NCI-H2081 (cell line): Measurements from ENCODE around the gene SLC39A2.
A peak's percentile ranks its signal among the peaks of the same experiment; 100 is the strongest.
"Not testable (repeated sequence)": the region's sequence is repeated elsewhere in the genome, so short reads cannot be mapped to it uniquely, and the experiment has no call there.

Experiments used
- DNase-seq, 2 experiments: peaks; one replicate each; lab custom pipeline; 2025; lab: John Stamatoyannopoulos, UW

SLC39A2 gene

GRCh38 chr14:20997115-20997514, 2.0 kb upstream of the SLC39A2 start:
- no peak for DNase-seq

DNA sequence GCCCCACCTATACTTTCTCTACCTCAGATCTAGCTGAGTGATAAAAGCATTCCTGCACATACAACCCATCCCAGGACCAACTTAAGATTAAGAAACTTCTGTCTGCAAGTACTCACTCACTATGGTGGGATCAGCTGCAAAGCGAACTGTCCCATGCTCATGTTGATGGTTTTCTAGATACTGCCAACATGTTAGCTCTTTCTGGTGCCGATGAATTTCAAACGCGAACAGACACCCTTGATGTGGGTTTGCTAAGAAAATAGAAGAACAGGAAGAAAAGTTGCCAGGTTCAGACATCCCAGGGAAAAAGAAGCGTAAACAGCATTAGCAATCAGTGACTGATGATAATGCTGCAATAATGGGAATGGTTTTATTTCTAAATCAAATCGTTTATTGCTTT, 1.5 kb upstream of the SLC39A2 start:
- DNase-seq, result no peak

- DNase-seq, result no peak
Measured at GRCh38 chr14:20998139-20998538, 954 bp upstream of the SLC39A2 start.

GRCh38 chr14:20999591-20999990, 498 bp downstream of the SLC39A2 start:
- DNase-seq, result no peak

DNA sequence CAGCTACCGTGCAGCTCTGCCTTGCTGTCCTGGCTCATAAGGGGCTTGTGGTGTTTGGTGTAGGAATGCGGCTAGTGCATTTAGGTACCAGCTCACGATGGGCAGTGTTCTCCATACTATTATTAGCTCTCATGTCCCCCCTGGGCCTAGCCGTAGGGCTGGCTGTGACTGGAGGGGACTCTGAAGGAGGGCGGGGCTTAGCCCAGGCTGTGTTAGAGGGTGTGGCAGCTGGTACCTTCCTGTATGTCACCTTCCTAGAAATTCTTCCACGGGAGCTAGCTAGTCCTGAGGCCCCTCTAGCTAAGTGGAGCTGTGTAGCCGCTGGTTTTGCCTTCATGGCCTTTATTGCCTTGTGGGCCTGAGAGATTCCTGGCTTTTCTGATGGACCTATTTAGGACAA, 2.1 kb downstream of the SLC39A2 start:
- no peak for DNase-seq

- DNase-seq, result no peak
Measured at GRCh38 chr14:21003788-21004346, 4.8 kb downstream of the SLC39A2 start.

DNA sequence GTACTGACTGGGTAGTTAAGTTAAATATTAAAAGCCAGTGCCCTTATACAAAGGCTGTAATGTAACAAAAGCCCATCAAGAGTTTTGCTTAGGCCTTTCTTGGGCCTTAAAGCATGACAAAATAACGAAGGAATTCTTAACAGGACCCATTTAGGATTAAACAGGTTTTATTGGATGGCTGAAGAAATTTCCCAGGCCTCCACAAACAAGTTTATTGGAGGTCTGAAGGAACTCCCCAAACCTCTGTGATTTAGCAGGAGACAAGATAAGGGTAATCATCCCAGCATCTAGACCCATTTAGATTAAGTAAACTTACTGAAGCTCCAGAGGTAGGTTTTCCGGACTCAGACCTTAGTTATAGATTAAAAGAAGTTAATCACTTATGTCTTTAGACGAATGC, 10.6 kb downstream of the SLC39A2 start:
- DNase-seq, result not testable (repeated sequence)

- no peak for DNase-seq
Measured at GRCh38 chr14:21011136-21011535, 12.0 kb downstream of the SLC39A2 start.

DNA sequence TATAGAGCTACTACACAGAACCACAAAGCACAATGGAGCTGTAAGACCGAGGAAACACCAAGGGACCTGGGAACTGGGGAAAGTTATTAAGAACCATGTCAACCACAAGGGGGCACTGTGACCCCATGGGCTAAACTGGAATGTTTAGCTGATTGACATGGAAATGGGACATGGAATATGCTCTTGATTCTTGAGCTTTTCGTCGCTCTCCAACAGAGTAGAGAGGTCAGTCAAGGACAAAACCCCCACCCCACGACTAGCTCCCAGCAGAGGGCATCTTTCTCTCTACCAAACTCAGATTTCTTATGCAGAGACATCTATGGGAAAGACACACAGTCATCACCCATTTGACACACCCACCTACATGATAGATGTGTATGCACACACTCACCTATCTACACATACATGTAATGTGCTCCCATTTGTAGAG, 15.7 kb downstream of the SLC39A2 start:
- peak; percentile 71 to 83 for DNase-seq

DNA sequence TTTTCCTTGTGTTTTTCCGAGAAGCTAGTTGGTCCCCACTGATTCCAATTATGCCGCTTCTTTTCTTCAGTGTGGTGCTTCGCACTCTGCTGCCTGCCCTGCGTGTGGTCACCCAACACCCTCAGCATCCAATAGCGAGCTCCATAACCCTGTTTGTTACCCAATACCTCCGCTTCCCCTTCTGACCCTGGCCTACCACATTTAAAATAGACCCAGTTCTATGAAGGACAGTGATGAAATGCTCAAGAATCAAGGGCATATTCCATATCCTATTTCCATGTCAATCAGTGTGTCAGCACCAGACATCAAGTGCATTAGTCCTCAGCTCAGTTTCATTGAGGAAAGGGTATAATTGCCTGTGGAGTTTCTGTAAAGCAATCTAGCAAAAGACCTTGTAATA, 16.2 kb downstream of the SLC39A2 start:
- no peak for DNase-seq

DNA sequence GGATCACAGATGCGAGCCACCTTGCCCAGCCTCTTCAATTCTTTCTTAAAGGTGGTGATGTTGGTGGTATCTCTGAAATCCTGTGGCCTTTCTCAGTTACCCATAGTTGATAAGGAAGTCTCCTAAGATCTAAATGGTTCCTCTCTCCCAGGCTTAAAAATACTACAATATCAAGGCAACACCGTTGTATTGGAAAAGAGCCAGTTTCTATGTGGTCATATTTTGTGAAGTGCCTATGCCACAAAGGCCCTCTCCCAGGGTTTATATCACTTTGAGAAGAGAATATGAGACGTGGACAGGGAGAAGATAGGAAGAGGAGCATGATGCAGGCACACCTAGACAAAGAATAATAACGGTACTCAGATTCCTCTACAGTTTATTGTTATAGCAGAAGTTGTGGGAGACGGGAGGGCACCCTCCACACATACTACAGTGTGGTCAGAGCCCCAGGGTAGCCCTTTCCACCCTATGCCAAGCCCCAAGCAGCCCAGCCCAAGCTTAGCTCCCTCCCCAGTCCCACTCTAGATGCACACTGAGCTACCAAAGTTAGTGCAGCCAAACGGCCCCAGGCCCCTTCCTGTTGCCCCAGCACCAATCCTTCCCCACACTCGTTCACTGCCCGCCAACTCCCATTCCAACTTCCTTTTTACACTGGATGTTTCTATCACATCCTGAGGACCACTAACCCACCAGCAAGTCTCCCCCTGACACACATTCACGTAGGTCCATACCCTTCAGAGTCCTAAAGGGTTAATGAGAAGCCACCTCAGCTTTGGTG, 17.5 kb downstream of the SLC39A2 start:
- DNase-seq, result no peak

GRCh38 chr14:21017528-21018245, 18.6 kb downstream of the SLC39A2 start:
- no peak for DNase-seq

DNA sequence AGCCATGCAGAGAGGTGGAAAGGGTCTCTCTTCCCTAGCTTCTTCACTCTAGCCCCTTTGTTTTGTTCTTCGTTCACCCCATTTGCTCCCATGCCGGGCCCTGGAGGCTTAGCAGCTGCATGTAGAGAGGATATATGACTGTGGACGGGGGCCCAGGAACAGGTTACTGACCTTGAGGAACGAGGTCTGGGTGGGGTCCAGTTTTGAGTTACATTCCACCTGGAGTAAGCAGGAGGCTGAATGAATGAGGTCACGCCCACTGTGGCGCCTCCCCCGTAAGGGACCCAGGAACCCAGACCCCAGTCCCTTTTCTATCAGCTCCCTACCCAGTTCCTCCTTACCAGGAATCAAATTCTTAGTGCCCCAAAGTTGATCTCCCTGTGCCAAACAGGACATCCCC, 19.2 kb downstream of the SLC39A2 start:
- no peak for DNase-seq

DNA sequence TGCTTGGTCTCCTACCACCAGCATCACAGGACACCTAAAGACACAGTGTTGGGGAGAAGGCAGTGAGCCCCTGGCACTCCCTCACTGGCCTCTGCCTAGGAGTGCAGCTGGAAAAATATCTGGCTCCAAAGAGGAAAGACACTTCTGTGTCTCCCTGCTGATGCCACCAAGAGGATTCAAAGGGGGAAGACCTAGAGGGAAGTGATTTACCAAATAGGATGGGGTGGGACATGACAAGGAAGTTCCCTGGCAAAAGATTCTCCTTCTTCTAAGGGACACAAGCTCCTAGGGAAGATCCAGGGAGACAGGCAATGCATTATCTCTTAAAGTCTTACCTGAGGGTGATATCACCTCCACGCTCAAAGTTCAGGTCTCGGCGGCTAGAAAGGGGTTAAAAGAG, 19.7 kb downstream of the SLC39A2 start:
- no peak for DNase-seq

DNA sequence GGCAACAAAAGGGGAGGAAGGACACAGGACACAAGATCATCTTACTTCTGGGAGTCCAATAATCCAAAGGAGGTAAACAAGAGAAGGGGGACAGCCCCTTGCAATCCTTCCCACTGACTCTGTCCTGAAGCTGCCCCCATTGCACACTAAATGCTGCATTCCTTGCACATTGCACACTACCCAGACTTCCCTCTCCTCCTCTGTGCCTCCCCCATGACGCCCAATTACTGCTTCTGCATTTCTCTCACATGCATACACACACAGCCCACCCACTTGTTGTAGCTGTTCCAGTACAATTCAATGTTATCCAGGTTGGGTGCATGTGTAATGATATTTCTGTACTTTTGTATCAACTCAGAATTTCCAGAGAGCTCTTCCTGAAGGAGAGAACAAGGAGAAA, 20.3 kb downstream of the SLC39A2 start:
- no peak for DNase-seq

DNA sequence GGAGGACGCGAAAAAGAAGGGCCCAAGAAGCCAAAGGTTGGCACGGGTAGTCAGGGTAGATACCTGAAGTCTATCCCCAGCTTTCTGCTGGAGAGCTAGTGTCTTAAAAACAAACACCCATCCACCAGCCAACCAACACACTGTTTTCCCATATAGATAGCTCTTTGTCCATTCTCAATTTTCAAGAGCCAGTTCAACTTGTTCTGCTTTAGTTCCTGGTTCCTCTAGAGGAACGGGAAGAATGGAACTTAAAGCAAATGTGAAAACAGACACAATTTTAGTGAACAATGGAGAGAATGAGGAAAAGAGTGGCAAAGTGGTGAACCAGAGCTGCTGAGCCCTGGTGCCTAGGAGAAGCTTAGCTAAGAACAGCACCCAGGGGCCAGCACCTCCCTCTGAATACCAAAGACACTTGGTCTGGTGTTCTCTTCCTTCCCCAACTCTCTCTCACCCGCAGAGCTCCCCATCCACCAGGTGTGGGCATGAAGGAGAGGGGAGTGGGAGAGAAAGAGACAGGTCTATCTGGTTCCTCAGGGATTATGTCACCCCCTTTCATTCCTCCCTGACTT, 22.0 kb downstream of the SLC39A2 start:
- DNase-seq, result no peak

DNA sequence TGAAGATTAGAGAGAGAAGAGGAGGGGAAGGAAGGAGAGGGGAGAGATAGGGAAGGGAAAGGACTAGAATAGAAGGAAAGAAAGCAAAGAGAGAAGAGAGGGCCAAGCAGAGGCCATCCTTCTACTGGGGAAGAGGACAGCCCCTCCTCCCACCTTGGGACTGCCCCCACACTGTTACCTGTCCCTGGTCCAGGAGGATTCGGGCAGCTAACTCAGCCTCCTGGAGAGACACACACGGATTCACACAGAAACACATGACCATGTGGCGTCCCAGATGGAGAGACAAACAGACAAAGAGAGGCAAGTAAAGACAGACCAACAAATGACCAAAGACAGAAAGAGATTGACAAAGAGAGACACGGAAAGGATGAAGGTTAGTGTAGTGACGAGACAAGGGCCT, 23.6 kb downstream of the SLC39A2 start:
- DNase-seq, result no peak

GRCh38 chr14:21023174-21023573, 24.1 kb downstream of the SLC39A2 start:
- DNase-seq, result no peak

DNA sequence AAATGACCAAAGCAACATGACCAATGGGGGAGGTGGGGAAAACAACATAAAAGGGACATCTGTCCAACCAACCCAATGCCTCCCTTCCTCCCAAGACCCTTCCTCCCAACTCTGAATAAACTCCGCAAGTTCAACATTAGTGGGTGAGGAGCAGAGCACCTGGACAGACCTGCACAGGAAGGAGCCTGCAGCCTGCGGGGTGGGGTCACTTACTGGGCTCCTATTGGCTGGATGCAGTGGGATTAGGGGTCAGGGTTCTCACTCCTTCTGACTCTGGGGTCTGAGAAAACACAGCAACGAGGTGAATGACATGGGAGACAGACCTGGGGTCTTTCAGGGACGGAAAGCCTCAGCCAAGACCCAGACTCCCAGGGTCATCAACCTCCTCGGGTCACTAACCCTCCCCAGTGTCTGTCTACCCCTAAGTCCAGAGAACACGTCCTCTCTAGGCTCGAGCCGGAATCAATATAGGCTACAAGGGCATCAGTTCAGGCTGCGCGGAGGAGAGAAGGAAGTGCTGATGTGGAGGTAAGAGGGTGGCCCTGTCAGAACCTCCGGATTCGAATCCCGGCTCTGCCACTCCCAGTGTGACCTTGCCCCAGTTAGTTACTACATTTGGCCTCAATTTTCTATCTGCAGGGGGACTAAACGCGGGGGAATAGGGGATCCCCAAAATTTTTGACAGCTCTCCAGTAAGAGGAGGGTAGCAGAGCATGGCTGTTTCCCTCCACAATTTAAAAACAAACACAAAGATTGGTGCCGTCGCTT, 24.9 kb downstream of the SLC39A2 start:
- no peak for DNase-seq

DNA sequence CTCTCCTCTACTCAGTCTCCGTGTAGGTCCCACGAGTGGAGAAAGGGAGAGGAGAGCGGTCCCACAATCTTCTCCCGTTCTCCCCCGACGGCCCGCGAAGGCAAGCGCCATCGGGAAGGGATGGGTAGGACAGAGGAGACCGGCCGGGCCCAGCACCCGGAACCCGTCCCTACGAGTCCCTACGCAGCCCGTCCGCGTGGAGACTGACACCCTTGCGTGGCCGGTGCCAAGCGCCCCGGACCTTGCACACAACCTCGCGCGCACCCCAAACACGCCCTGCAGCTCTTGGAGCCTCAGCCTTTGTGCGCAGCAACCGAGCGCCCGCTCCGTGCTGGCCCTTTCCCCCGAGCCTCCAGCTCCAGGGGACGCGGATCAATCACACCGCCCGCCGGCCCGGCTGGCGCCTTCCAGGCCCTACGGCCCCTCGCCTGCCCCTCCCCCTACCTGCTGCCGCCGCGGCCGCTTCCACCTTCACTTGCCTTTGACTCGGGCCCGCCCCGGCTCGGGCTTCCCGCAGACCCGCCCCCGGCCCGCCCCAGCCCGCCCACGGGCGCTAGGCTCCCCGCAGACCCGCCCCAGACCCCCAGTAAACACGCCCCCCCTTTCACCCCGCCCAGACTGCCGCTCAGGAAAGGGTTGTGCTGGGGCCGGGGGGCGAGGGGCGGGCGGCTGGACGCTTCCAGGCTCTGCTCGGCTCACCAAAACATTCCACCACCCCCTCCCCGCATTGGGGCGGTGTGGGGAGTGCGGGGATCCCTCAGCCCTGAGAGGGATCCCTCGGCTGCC, 25.7 kb downstream of the SLC39A2 start, which contains the start of gene NDRG2:
Gene NDRG2 (minus strand): TSS at position 477 of the 786 bp plus-strand sequence. CDS start 1,746 bp downstream, outside the sequence.
- peak in 1 of 2 experiments; percentile 5 for DNase-seq
